Epithelial cell of proximal tubule (primary cell): Measurements from ENCODE around the gene GNAI2. TPM values are rescaled to one million over a fixed set of nuclear protein-coding genes. Genes with fewer than 3 reads are reported as not detected.

Experiments used
- DNase-seq: peaks from one replicate; pipeline ENCODE4 v3.0.0-alpha.2; 2011; ENCODE audit warnings: low read depth
- H3K4me3 ChIP-seq: 2 replicates; pipeline ENCODE4 v1.5.1; 2011; ENCODE audit warnings: low read depth, mild to moderate bottlenecking, low read length
- CTCF ChIP-seq: conservative IDR thresholded peaks from 2 replicates; pipeline ENCODE4 v1.5.1; 2012; ENCODE audit warnings: low read depth, mild to moderate bottlenecking, low read length
- total RNA-seq: library from RNA; depleted of rRNA; stranded (reverse); fragments of >200 nt; gene quantifications from 2 replicates; pipeline ENCODE4 v1.2.3, GENCODE V29; 2015

GNAI2 gene
- total RNA-seq, 1 donor from 2014 or later: 264 TPM

- peak within 1 kb of the TSS; percentile 68 for H3K4me3 ChIP-seq
- TF ChIP-seq CTCF: peak; percentile 56
- DNase-seq: no peak
These were observed 67.2 kb downstream of the GNAI2 start, which contains the start of gene HYAL1 for GRCh38 chr3:50303013-50303815. TSS of gene HYAL1 (minus strand) at chr3:50303574. CDS start at chr3:50302956, 618 bp downstream.

GRCh38 chr3:50304601-50305000, 68.6 kb downstream of the GNAI2 start:
- no peak for DNase-seq
- no peak for TF ChIP-seq CTCF
- H3K4me3 ChIP-seq: no peak overlapping the region

Other genes starting within 250 kb of the GNAI2 start
- 52.3 and 80.7 TPM in 2 replicates for gene RBM5, start 147.3 kb upstream of the GNAI2 start, total RNA-seq
- 36.0 and 58.6 TPM in 2 replicates for gene SEMA3F, start 80.9 kb upstream of the GNAI2 start, total RNA-seq
- gene GNAT1, start 44.6 kb upstream of the GNAI2 start, total RNA-seq: not detected in 2 replicates
- not detected in 2 replicates for gene SLC38A3, start 30.9 kb upstream of the GNAI2 start, total RNA-seq
- gene SEMA3B, start 32.9 kb downstream of the GNAI2 start, total RNA-seq: 4.6 and 29.5 TPM in 2 replicates
- not detected in 2 replicates for gene LSMEM2, start 42.9 kb downstream of the GNAI2 start, total RNA-seq
- gene IFRD2, start 56.2 kb downstream of the GNAI2 start, total RNA-seq: 76.6 and 165 TPM in 2 replicates
- gene HYAL3, start 63.2 kb downstream of the GNAI2 start, total RNA-seq: 7.8 and 8.8 TPM in 2 replicates
- 8.5 and 19.4 TPM in 2 replicates for gene NAA80, start 63.2 kb downstream of the GNAI2 start, total RNA-seq
- gene HYAL1, start 67.4 kb downstream of the GNAI2 start, total RNA-seq: 1.3 and 2.2 TPM in 2 replicates
- gene HYAL2, start 86.5 kb downstream of the GNAI2 start, total RNA-seq: 123 and 145 TPM in 2 replicates
- gene TUSC2, start 92.0 kb downstream of the GNAI2 start, total RNA-seq: 39.8 and 46.6 TPM in 2 replicates
- gene RASSF1, start 104.6 kb downstream of the GNAI2 start, total RNA-seq: 27.0 and 31.5 TPM in 2 replicates
- 0.92 and 3.1 TPM in 2 replicates for gene ZMYND10, start 109.5 kb downstream of the GNAI2 start, total RNA-seq
- 24.6 and 27.3 TPM in 2 replicates for gene NPRL2, start 114.6 kb downstream of the GNAI2 start, total RNA-seq
- gene CYB561D2, start 114.7 kb downstream of the GNAI2 start, total RNA-seq: 33.6 and 38.5 TPM in 2 replicates
- 54.6 and 56.0 TPM in 2 replicates for gene TMEM115, start 123.3 kb downstream of the GNAI2 start, total RNA-seq